HCT116 (cell line): ENCODE results near the gene KCNB1.

Experiments
- CEBPB ChIP-seq: IDR thresholded peaks from 2 replicates; pipeline ENCODE4 v1.6.1; 2012; ENCODE audit warnings: low read depth
- CTCF ChIP-seq, 3 experiments: fragments of 200-600 bp in 1 of 3; sonication (generic) in 1 of 3; IDR thresholded peaks in 2 of 3; conservative IDR thresholded peaks in 1 of 3; 2 replicates each; pipeline ENCODE4 v1.5.1; 2012 to 2017; ENCODE audit warnings: low read depth in 2 of 3, low read length in 2 of 3, antibody characterized with exemption in 1 of 3, borderline replicate concordance in 1 of 3, control low read depth in 1 of 3, mild to moderate bottlenecking in 1 of 3, mixed read lengths in 1 of 3, mixed run types in 1 of 3, moderate library complexity in 1 of 3; ENCODE audit not compliant: insufficient read depth in 1 of 3
- EZH2 ChIP-seq: fragments of 200-600 bp; sonication (generic); IDR thresholded peaks from 2 replicates; pipeline ENCODE4 v1.6.1; 2017; ENCODE audit warnings: antibody characterized with exemption, mixed run types
- EZH2phosphoT487 ChIP-seq: fragments of 200-600 bp; IDR thresholded peaks from 2 replicates; pipeline ENCODE4 v1.6.1; 2018; ENCODE audit warnings: antibody characterized with exemption, borderline replicate concordance
- JUND ChIP-seq: IDR thresholded peaks from 2 replicates; pipeline ENCODE4 v1.6.1; 2012
- POLR2A ChIP-seq: IDR thresholded peaks from 2 replicates; pipeline ENCODE4 v1.7.0; 2011; ENCODE audit warnings: borderline replicate concordance; ENCODE audit not compliant: insufficient read depth, insufficient read length; ENCODE audit errors: extremely low read depth
- POLR2AphosphoS5 ChIP-seq: IDR thresholded peaks from 2 replicates; pipeline ENCODE4 v1.6.1; 2011; ENCODE audit warnings: mild to moderate bottlenecking, low read depth, low read length, moderate library complexity
- SIN3A ChIP-seq: IDR thresholded peaks from 2 replicates; pipeline ENCODE4 v1.6.1; 2012; ENCODE audit warnings: low read depth
- TCF7L2 ChIP-seq: IDR thresholded peaks from 2 replicates; pipeline ENCODE4 v1.7.0; 2011; ENCODE audit warnings: borderline replicate concordance, inconsistent platforms; ENCODE audit not compliant: insufficient read depth, insufficient read length; ENCODE audit errors: extremely low read depth
- TF ChIP-seq, protein P1 (sequence below): IDR thresholded peaks from 2 replicates; pipeline ENCODE4 v1.6.1; 2012; ENCODE audit warnings: low read depth

- TF ChIP-seq CTCF (IDR thresholded peaks at IDR 0.05 in 2 of 3, conservative IDR thresholded peaks at IDR 0.05 in 1 of 3; ENCODE audit: borderline replicate concordance in 1 of 3, insufficient read depth in 1 of 3, low read depth in 2 of 3, low read length in 2 of 3) (no peak), JUND (no peak), POLR2AphosphoS5 (no peak), POLR2A (no peak), TCF7L2 (no peak), SIN3A (no peak), EZH2 (no peak), CEBPB (no peak), EZH2phosphoT487 (no peak)
- TF ChIP-seq, protein P1, sequence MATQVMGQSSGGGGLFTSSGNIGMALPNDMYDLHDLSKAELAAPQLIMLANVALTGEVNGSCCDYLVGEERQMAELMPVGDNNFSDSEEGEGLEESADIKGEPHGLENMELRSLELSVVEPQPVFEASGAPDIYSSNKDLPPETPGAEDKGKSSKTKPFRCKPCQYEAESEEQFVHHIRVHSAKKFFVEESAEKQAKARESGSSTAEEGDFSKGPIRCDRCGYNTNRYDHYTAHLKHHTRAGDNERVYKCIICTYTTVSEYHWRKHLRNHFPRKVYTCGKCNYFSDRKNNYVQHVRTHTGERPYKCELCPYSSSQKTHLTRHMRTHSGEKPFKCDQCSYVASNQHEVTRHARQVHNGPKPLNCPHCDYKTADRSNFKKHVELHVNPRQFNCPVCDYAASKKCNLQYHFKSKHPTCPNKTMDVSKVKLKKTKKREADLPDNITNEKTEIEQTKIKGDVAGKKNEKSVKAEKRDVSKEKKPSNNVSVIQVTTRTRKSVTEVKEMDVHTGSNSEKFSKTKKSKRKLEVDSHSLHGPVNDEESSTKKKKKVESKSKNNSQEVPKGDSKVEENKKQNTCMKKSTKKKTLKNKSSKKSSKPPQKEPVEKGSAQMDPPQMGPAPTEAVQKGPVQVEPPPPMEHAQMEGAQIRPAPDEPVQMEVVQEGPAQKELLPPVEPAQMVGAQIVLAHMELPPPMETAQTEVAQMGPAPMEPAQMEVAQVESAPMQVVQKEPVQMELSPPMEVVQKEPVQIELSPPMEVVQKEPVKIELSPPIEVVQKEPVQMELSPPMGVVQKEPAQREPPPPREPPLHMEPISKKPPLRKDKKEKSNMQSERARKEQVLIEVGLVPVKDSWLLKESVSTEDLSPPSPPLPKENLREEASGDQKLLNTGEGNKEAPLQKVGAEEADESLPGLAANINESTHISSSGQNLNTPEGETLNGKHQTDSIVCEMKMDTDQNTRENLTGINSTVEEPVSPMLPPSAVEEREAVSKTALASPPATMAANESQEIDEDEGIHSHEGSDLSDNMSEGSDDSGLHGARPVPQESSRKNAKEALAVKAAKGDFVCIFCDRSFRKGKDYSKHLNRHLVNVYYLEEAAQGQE, result no peak
Observed at GRCh38 chr20:49507741-49508434, 25.4 kb upstream of the KCNB1 start.
